Fibroblast of the conjunctiva (primary cell): Measurements from ENCODE around the gene RAD54L2.
"Not testable (repeated sequence)": the region's sequence is repeated elsewhere in the genome, so short reads cannot be mapped to it uniquely, and the experiment has no call there.

ENCODE experiments used
- DNase-seq: peaks from one replicate; pipeline ENCODE4 v3.0.0-alpha.2; 2010; ENCODE audit warnings: low read depth

Gene RAD54L2

GRCh38 chr3:51539291-51539941, 897 bp downstream of the RAD54L2 start:
- peak; percentile 4 for DNase-seq

DNA sequence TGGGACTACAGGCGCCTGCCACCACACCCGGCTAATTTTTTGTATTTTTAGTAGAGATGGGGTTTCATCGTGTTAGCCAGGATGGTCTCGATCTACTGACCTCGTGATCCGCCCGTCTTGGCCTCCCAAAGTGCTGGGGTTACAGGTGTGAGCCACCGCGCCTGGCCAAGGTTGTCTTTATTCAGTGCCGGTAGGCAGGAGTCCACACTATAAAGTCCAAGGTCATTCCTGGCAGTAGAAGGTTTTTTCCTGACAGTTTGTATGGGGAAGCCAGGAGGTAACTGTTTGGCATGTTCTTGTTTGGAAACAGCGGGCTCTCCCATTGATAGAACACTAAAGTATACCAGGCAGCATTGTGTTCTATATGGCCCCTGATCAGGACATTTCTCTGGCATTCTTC, 4.1 kb downstream of the RAD54L2 start:
- DNase-seq: not testable (repeated sequence)

GRCh38 chr3:51544011-51544775, 5.7 kb downstream of the RAD54L2 start:
- DNase-seq: no peak

GRCh38 chr3:51547274-51547673, 8.8 kb downstream of the RAD54L2 start:
- no peak for DNase-seq

- DNase-seq: no peak
These were observed 10.8 kb downstream of the RAD54L2 start for GRCh38 chr3:51549311-51549710.

GRCh38 chr3:51550080-51550819, 11.7 kb downstream of the RAD54L2 start:
- DNase-seq: no peak

DNA sequence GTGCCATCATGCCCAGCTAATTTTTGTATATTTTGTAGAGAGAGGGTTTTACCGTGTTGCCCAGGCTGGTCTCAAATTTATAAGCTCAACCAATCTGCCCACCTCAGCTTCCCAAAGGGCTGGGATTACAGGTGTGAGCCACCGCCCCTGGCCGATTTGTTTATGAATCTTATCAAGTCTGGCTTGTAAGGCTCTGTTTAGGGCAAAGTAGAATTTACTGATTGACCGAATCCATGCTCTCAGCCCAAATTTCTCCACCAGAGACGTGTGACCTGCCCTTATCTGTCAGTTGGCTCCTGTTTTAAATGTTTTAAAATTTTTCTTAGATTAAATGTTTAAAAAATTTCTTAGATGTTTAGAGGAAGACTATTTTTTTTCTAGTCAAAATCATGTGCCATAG, 19.5 kb downstream of the RAD54L2 start:
- no peak for DNase-seq

DNA sequence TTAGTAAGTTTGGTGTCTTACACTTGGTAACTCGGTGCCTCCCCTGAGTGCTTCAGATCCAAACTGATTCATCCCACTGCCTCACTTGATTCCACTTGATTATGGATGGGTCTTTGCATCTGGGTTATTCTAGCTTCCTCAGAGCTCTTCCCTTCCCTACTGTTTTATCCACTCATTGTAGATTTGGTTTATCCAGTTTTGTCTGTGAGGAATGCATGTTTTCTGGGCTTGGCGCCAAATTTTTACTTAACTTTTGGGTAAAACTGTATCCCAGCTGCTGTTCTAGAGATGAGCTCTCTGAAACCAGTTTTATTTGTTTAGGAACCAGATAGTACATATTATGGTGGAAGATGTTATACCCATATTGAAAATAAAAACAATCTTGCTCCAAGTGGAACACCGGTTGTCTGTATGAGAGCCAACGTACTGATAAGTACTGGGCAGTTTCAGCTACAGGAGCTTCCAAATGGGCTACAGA, 20.9 kb downstream of the RAD54L2 start:
- peak; percentile 43 for DNase-seq

- no peak for DNase-seq
These were observed 21.4 kb downstream of the RAD54L2 start for GRCh38 chr3:51559961-51560360.

- not testable (repeated sequence) for DNase-seq
These were observed 23.9 kb downstream of the RAD54L2 start for GRCh38 chr3:51562403-51562802.

- DNase-seq: no peak
These were observed 29.5 kb downstream of the RAD54L2 start for GRCh38 chr3:51568036-51568435.

- DNase-seq: no peak
These were observed 30.5 kb downstream of the RAD54L2 start for GRCh38 chr3:51568996-51569395.

- no peak for DNase-seq
These were observed 39.7 kb downstream of the RAD54L2 start for GRCh38 chr3:51578238-51578637.

- no peak for DNase-seq
These were observed 41.9 kb downstream of the RAD54L2 start for GRCh38 chr3:51580418-51580817.

GRCh38 chr3:51581524-51581923, 43.0 kb downstream of the RAD54L2 start:
- peak; percentile 8 for DNase-seq

DNA sequence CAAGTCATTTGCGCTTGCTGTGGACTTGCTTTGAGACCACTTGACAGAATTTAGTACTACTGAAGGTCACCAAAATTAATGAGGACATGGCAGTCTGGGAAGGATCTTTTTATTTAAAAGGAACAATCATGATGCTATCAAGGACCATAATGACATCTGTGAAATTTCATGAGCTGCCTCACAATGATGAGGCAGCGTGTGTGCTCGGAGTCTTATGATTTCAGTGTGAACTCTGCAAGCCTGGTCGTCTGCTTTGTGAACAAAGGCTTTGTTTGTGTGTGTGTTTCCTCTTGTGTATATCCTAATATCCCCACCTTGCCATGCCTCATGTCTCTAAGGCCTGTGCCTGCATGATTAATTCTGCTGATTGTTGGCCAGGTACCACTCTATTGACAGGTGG, 46.7 kb downstream of the RAD54L2 start:
- DNase-seq: no peak

GRCh38 chr3:51585871-51586270, 47.4 kb downstream of the RAD54L2 start:
- DNase-seq: no peak
